ENCODE data around the gene CFAP157.
A peak's percentile ranks its signal among the peaks of the same experiment; 100 is the strongest.

The CFAP157 gene

DNA sequence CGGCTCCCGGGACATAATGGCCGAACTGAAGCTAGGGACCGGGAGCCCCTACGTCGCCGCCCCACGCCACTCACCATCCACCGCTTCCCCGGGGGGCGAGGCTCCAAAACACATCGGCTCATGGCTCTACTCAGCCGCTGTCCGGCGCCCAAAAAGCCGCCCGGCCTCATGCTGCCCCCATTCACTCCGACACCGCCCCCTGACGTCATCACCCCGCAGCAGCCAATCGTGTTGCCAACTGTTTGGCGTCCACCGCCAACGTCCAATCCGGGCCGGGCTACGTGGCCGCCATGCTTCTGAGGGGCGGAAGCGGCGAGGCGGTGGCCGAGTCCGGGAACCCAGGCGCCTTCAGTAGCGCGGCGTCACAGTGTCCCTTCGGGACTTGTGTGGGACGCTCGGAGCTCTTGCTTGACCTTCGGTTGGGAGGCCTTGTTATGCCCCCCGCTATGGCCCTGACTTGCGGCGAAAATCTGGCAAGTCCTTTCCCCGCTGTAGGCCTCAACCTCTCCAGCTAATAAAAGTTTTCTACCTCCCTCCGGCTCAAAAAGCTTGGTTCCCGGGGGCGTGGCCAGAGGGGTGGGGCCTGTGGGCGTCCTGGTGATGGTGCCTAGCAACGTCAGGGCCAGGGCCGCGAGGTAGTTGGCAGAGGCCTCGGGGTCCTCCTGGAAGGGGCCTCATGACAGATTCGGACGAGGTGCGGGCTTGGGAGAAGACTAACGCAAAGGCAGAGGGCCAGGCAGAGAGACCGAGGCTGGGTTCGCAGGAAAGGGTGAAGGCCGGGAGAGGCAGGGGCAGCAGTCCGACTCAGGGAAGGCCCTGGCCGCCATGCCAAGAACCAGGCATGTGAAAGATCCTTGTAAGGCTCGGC is 8.9 kb downstream of the CFAP157 start, which contains the start of the genes PTRH1 and TTC16:
Gene PTRH1, minus strand, starts transcription at position 194 of the 868 bp plus-strand sequence. Its CDS starts 24 bp downstream, at position 170.
Gene TTC16, plus strand, starts transcription at position 610 of the 868 bp plus-strand sequence. Its CDS starts 67 bp downstream, at position 677.
- DNase-seq (ENCODE audit: low spot score), result peak; percentile 97

DNA sequence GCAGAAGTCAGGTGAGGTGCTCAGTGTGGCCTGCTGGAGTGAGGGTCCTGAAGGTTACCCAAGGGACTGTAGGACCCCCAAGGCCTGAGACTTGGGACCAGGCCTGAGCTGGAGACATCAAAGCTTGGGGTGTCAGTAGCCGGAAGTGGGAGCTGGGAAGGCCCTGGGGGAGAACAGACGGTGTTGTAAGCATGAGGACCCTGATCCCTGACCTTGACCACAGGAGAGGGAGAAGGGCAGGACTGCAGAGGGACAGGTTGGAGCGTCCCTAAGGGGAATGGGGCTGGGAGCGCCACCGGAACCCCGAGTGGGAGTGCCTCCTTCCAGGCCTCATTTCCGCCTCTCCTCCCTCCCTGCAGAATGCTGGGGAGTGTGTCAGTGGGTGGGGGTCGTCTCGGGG is 9.6 kb downstream of the CFAP157 start:
- no peak for DNase-seq (ENCODE audit: low spot score)

DNA sequence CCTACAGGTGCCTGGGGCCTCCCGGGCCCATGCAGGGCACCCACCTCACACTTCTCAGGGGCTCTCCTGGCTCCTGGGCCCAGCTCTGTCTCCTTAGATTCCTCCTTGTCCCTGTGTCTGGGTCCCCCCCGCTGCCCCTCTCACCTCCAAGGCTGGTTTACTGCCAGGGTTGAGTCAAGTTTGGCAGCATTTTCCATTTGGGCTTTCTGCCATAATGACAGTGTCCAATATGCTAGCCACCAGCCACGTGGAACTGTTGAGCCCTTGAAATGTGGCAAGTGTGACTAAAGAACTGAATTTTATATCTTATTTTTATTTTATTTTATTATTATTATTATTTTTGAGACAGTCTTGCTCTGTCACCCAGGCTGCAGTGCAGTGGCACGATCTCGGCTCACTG is 11.0 kb downstream of the CFAP157 start:
- DNase-seq (ENCODE audit: low spot score), result no peak

DNA sequence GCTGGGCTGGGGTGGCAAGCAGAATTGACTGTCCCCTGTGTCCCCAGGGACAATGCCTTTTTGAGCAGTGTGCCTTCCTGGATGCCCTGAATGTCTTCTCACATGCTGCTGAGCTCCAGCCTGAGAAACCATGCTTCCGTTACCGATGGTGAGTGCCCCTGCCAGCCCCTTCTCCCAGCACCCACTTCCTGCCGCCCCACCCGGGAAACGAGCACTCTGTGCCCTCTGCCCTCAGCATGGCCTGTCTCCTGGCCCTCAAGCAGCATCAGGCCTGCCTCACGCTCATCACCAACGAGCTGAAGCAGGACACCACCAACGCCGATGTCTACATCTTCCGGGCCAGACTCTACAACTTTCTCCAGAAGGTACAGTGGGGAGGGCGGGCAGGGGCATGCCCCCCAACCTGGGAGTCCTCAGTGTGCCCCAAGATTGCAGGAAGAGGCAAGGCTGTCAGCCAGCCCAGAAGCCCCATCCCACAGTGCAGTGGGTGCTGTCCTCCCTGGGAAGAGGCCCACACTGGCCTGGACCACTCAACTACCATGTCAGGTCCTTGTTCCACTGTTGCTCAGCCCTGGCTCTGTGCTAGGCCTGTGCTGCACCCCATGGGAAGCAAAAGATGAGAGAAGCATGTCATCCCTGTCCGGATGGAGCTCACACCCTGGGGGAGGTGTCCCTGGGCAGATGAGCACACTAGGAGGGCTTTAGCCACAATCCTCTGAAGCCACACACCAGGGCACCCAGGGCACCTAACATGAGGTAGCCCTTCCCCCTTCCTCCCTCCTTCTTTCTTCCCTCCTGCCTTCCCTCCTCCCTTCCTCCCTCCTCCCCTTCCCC is 13.5 kb downstream of the CFAP157 start:
- DNase-seq (ENCODE audit: low spot score), result no peak

DNA sequence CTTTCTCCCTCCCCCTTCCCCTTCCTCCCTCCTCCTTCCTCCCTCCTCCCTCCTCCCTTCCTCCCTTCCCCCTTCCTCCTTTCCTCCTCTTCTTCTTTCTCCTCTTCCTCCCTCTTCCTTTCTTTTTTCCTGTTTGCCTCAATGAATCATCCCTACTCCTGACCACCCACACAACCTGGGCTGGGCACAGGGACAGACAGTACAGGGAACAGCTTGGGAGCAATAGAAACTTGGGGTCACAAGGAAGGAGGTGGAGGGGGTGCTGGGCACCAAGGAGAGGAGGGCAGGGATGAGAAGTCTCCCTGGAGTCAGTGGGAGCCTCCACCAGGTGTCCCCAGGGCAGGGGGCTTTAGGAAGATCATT is 14.1 kb downstream of the CFAP157 start:
- DNase-seq (ENCODE audit: low spot score), result no peak

DNA sequence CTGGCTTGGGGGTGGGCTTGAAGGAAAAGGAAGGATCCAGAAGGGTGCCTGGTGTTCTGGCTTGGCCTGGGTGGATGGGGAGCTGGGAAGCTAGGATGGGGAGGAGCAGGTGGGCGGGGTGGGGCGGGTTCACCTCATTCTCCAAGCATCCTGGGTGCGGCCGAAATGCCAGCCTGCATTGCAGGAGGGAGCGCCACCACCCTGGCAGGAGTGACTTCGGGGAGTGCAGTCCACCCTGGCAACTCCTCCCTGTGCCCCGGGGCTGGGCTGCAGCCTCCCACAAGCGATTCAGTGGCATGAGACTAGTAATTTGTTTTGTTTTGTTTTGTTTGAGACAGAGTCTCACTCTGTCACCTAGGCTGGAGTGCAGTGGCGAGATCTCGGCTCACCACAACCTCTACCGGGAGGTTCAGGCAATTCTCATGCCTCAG is 14.6 kb downstream of the CFAP157 start:
- peak; percentile 69 for DNase-seq (ENCODE audit: low spot score)

DNA sequence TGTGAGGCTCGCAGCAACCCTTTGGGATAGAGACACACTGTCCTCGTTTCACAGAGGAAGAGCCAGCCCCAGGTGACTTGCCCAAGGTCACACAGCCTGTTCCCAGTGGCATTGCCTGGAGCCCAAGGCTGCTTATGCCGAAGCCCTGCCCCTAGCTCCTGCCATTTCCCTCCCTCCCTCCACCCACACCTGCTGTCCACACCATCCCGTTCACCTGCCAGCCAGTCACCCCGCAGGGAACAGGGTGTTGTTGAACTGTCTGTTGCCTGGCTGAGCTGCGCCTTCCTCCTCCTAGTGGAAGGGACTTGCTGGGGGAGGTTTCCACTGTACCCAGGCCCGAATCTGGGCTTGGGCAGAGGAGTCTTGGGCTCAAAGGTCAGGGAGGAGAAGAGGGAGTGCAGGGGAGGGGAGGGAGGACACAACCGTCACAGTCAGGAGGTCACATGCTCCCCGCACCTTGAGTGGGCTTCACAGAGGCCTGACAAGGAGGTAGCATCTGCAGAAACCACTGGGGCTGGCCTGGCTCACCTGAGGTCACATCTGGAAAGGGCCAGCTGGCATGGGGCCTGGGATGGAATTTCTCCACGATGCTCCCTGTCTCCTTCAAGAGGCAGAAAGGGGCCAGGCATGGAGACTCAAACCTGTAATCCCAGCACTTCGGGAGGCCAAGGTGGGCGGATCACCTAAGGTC is 15.4 kb downstream of the CFAP157 start:
- DNase-seq (ENCODE audit: low spot score), result no peak

DNA sequence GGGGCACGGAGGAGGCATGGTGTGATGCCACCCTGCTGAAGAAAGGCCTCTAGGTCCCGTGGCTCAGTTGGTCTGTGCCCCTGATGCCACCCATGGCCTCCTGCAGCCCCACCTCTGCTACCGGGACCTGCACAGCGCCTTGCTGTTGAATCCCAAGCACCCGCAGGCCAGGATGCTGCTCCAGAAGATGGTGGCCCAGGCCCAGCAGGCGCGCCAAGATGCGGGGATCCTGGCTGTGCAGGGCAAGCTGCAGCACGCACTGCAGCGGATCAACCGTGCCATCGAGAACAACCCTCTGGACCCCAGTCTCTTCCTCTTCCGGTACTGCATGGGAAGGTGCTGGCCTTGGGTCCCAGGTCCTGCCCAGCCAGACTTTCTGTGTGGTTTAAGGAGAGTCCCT is 16.2 kb downstream of the CFAP157 start:
- no peak for DNase-seq (ENCODE audit: low spot score)

DNA sequence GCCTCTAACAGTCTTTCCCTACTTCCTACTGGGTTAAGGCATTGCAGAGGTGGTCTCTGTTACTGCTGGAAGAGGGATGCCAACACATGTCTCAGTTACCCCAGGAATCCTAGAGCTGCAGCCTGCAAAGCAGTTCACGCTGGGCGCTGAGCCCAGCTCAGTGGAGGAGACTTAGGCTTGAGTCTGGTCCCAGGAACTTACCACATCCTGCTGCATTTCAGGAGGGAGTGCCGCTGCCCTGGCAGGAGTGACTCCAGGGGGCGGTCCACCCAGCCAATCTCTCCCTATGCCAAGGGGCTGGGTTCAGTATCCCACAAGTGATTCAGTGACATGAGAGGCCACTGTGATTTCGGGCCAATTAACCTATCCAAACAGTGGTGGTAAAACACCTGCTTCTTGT is 16.7 kb downstream of the CFAP157 start:
- no peak for DNase-seq (ENCODE audit: low spot score)

DNA sequence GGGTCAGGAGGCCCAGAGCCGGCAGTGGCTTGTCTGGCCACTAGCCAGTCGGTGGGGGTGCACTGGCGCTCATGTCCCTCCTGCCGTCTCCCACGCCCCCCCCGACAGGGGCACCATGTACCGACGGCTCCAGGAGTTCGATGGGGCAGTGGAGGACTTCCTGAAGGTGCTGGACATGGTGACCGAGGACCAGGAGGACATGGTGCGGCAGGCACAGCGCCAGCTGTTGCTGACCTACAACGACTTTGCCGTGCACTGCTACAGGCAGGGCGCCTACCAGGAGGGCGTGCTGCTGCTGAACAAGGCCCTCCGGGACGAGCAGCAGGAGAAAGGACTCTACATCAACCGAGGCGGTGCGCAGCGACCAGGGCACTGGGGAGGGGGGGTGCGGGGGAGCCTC is 17.2 kb downstream of the CFAP157 start:
- DNase-seq (ENCODE audit: low spot score), result no peak

DNA sequence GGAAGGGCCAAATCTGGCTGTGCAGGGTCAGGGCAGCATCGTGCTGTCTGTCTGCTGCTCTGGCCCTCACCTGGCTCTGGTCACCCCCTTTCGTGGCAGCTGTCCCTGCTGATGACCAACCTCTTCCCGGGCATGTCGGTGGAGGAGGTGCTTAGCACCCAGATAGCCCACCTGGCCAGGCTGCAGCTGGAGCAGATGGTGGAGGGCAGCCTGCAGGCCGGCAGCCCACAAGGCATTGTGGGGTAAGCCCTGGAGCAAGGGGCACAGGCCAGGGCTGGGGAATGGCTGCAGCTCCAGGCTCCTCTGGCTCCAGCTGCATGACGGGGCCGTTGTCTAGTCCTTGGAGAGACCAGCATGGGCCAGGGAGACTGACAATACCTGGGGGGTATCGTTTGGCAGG is 20.1 kb downstream of the CFAP157 start:
- DNase-seq (ENCODE audit: low spot score), result no peak

DNA sequence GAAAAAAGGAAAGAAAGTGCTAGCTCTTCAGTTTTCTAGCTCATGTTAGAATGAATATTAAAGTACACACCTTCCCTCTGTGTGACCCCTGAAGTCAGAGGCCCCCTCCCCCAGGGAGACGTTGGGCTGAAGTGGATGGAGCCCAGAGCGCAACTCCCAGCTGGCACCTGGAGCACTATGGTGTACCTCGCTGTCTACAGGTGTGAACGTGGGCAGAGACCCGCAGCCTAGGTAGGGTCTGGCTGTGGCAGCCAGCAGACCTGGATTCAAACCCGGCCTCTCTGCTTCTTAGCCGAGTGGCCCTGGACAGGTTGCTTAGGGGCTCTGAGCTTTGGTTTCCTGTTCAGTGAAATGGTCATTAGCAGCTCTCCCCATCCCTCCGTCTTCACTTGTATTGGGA is 22.0 kb downstream of the CFAP157 start:
- DNase-seq (ENCODE audit: low spot score), result no peak

DNA sequence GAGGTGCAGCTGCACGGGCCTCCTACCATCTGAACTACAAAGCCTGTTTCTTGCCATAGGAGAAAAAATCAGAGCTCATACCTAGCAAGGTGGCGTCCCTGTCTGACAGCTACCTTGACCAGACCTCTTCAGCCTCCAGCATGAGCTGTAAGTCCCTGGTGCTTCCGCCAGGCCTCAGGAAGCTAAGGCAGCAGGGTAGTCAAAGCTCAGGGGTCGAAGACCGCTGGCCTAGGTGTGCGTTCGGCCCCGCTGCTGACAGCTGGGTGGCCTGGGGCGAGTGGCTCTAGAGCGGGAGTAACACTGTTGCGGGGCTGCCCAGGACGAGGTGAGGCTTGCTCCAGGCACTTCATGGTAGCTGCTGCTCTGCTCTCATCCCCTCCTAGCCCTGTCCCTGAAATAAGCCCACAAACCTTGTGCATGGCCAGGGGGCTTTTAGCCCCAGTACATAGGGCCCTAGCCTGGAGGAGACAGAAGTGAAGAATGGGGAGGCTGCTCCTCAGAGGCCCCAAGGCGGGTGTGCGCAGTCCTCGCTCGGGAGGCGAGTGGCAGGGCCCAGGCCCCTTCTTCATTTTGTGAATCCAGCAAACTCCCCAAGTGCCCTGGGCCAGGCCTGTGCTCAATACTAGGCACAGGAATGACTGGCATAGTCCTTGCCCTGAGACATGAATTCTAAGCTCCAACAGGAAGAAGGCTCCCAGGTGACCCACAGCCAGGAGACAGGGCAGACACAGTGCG is 22.9 kb downstream of the CFAP157 start:
- no peak for DNase-seq (ENCODE audit: low spot score)

DNA sequence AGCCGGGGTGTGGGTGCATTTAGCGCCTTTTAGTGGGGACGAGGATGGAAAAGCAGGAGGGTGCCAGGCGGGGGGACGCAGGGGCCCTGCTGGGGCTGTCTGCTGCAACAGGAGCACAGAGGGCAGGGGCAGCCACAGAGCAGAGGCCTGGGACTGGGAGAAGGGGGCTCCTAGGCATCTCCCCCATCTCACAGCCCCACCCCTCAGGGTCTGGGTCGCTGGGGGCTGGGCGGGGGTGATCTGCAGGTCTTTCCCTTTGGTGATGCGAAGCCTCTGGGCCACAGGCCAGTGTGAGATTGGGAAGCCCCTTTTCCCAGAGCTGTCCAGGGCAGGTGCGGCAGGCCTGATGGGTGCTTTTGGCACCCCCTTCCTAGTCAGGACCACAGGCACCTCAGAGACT is 23.5 kb downstream of the CFAP157 start:
- DNase-seq (ENCODE audit: low spot score), result no peak

DNA sequence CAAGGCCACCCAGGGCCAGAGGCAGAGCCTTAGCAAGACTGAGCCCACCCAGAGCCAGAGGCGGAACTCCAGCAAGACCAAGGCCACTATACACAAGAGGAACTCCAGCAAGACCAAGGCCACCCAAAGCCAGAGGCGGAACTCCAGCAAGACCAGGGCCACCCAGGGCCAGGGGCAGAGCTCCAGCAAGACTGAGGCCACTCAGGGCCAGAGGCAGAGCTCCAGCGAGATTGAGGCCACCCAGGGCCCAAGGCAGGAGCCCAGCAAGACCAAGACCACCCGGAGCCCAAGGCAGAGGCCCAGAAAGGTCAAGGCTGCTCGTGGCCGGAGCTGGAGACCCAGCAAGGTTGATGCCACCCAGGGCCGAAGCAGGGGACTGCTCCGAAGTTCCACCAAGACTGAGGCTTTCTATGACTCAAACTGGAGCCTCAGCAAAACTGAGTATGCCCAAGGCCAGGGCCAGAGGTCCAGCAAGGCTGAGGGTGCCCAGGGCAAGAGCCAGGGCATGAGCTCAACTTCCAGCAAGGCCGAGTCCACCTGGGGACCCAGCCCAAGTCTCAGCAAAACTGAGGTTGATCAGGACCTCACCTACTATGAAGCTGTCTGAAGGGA is 24.1 kb downstream of the CFAP157 start:
- DNase-seq (ENCODE audit: low spot score), result no peak

DNA sequence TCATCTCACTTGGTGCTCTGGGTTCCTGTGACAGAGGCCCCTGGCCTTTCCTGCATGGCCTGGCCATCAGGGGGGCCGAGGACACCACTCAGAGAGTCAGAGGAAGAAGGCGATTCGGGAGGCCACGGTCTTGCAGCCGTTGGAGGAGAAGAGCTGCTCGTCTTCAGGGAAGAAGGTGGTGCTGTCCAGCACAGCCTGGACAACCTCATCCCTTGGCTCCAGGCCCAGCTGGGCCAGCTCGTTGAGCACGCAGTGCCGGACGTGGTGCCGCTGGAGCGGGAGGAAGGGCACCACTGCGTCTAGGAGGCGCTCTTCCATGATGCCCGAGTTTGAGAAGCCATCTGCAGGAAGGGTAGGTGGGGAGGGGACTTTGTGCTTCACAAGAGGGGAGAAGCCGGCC is 25.1 kb downstream of the CFAP157 start:
- no peak for DNase-seq (ENCODE audit: low spot score)

DNA sequence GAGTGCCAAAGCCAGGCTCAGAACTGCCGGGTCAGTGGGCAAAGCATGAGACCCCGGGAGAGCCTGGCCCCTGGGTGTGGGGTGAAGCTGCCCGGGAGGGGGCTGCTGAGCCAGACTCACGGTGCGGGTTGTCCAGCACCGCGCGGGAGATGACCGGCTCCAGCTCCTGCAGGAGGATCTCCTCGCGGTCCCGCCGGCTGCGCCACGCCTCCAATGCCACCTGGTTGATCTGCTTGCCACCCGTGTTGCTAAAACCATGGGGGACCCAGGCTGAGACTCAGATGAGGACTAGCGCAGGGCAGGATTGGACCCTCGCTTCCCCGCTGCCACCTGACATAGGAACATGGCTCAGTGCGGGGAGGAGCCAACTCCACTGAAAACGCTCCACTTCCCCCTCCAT is 25.7 kb downstream of the CFAP157 start:
- DNase-seq (ENCODE audit: low spot score), result no peak

DNA sequence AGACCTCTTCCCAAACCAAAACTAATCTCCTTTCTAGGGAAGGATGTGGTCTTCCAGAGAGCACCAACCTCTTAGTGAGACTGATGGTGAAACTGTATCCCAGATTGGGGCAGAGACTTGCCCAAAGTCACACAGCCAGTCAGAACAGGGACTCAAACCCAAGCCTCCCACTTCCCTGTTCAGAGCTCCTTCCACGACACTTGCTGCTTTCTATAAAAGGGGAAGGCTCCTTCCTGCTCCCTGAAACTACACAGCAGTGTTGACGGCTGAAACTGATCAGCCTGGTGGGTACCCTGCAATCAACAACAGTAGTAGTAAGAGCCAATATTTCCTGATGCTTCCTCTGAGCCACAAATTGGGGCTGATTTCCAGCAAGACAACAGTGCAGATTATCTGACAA is 26.8 kb downstream of the CFAP157 start:
- DNase-seq (ENCODE audit: low spot score), result no peak

DNA sequence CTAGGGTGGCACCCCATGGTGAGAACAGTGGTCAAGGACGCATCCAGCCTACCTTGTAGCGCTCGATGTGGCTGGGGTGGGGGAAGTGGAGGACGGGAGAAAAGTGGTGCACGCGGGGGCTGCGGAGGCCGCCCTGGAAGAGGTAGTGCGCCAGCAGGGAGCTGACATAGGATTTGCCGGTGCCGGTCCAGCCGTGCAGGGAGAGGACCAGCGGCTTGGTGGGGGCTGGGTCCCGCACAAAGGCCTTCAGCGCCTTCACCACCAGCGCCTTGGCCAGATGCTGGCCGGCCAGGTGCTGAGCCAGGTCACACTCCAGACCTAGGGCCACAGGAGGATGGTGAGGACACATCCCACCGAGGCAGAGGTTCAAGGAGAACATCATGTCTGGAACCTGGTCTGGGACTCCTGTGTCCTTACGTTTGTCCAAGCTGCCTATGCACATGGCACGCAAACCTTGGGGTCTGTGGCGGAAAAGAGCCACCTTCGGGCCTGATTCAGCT is 27.5 kb downstream of the CFAP157 start:
- no peak for DNase-seq (ENCODE audit: low spot score)

DNA sequence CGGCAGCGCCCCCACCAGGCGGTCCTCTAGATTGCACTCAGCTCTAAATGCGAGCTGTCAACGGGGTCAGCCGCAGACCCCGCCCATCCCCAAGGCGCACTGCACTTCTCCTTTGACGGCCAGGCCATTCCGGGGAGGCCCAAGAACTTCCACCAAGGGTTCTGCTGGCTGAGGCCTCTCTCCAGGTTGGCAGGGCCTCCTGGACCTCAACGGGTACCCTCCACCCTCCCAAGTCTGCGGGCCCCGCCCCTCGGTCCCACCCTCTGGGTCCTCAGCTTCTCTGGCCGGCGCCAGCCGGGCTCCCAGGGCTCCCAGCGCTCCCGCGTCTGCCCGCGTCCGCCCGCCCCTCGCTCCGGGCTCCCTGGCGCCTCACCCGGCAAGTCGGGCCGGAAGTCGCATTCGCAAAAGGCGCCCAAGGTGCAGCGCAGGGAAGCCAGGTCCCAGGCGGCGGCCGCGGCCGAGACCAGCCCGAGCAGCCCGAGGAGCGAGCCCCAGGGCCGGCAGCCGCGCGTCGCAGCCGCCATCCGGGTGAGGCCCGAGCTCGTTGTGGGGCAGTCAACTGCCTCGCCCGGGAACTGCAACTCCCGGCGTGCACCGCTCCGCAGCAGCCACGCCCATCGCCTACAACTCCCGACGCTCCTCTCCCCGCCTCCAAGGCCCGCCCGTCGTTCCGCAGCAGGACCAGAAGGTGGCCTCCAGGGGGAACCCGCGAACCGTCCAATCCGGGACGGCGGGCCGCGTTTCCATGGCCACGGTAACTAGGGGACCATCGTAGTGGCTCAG is 28.1 kb downstream of the CFAP157 start, which contains the start of gene TOR2A:
Gene TOR2A, minus strand, starts transcription at position 548 of the 783 bp plus-strand sequence. Its CDS starts 24 bp downstream, at position 524.
- peak; percentile 96 for DNase-seq (ENCODE audit: low spot score)
